Stimulated activated CD4-positive, alpha-beta T cell treated with anti-CD3 and anti-CD28 coated beads, TNF-alpha, amount 100 ng/mL, for 48 hours (primary cell): ENCODE measurements around the gene SEPTIN12.

ENCODE experiments used
- DNase-seq, 3 donors: peaks; one replicate each; pipeline ENCODE4 v3.0.0-alpha.2; 2020; ENCODE audit warnings: low read depth in 3 of 3

SEPTIN12 gene

DNA sequence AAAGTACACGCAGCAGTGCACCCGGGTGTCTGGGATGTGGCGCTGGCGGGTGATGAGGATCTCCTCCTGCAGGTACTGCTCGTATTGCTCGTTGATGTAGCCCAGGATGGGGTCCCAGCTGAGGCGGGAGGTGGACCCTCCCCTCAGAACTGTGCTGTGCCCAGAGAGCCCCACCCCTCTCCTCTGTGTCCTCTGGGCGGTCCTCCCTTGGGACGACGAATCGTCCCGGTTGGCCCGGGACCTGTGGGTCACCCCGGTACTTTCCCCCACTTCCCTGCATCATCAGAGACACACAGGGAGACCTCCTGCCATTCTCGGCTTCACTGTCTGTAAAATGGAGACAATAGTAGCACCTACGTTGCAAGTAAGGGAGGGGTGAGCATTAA, 4.2 kb downstream of the SEPTIN12 start:
- DNase-seq = no peak

DNA sequence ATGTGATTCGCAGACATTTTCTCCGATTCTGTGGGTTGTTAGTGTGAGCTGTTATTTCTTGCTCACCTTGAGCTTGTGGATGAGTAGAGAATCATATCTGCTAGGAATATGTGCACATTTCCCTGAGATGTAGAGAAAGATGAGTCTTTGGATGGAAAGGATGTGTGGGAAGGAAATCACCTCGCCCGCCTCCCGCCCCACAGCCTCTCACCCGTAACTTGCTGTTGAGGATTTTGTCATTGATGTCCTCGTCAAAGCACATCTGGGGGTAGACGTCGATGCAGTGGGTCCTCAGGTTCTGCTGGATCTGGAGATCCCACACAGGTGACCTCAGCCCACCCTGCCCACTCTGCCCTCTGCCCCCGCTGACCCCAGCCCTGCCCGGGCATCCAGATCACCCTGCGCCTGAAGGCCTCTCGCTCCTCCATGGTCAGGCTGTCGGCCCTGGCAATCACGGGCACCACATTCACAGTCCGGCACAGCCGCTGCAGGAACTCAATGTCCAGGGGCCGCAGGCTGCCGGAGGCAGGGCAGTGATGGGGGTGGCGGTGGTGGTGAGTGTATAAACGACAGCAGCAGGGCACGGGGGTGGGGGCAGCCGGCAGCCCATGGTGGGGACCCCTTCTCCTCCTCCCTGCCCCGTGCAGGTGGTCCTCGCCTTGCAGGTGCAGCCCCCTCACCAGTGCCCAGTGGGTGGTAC, 4.7 kb downstream of the SEPTIN12 start:
- DNase-seq = no peak

DNA sequence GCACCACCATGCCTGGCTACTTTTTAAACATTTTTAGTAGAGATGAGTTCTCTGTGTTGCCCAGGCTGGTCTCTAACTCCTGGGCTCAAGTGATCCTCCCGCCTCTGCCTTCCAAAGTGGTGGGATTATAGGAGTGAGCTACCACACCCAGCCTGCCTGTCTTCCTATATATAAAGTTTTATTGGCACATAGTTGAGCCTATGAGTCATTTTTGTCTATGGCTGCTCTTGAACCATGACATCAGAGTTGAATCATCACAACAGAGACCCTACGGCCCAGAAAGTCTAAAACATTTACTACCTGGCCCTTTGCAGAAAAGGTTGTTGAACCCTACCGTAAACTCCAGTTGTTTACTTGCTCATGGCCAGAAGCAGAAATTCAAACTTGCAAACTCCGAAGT, 7.9 kb downstream of the SEPTIN12 start:
- no peak for DNase-seq

DNA sequence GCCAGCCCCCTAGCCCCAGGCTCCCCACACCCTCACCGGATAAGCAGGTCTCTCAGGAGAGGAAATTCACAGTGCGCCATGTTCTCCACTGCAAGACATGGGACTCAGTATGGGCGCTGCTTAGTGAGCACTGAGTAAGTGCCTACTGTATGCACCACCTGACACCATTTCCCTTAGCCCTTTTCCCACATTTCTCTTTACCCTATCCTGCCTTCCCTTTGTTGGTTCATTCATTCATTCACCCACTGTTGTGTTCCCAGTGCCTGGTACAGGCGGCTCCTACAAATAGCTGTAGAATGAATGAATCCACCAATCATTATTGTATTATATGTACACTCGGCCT, 10.1 kb downstream of the SEPTIN12 start:
- no peak for DNase-seq

DNA sequence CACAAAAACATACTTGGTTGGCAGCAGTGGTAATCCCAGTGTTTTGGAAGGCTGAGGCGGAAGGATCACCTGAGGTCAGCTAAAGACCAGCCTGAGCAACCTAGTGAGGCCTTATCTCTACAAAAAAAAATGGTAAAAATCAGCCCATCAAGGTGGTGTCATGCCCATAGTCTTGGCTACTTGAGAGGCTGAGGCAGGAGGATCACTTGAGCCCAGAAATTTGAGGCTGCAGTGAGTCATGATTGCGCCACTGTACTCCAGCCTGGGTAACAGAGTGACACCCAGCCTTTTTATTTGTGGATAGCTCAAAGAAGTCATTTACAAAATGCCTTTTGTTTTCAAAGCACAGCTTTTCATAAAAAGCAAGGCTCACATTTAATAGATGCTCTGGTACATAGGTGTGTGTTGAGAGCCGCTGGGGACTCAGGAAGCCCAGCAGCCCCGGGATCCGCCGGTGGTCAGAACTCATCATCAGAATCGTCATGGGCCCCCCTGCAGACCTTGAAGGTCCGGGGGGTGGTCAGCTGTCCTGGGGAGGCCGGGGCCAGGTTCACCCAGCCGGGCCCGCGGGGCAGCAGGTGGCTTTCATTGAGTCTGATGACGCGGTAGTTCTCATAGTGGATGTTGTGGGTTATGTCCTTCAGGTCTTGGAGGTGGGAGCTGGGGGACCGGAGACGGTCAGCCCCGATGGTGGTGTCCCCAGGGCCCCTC, 10.7 kb downstream of the SEPTIN12 start:
- DNase-seq = no peak

DNA sequence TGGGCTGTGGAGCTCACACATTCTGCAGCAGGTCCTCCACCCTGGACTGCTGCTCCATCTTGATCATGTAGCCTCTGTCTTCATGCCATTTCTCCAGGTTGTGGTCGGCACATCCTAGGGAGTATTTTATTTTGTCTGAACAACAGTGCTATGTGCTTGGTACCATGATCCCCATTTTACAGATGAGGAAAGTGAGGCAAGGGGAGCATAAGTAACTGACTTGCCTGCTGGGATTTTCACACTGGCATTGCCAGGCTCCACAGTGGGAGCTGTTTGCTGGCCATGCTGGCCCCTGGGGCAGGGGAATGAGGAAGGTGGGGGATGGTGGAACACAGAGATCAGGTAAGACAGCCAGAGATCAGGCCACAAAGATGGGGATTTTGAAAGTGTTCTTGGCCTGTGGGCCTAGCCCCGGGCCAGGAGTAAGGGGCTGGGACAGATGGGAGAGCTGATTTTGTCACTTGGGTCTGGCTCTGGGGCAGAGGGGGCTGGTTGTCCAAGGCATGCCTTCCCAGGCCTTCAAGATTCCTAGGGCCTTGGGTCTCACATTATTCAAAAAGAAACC, 11.9 kb downstream of the SEPTIN12 start:
- DNase-seq = no peak

DNA sequence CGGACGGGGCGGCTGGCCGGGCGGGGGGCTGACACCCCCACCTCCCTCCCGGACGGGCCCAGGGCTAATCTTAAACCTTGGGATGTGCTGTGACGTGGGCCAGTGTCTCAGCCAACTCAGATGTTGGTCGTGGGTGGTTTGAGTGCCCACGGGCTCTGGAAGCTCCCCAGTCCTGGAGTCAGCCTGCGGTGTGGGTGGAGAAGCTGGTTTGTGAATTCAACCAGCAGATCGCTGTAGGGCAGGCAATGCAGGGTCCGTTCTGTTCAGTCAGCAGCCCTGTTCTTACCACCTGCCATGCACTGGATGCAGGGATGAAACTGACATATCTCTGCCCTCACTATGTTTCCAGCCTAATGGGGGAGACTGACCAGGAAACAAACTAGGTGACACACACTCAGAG, 13.1 kb downstream of the SEPTIN12 start:
- DNase-seq = no peak

DNA sequence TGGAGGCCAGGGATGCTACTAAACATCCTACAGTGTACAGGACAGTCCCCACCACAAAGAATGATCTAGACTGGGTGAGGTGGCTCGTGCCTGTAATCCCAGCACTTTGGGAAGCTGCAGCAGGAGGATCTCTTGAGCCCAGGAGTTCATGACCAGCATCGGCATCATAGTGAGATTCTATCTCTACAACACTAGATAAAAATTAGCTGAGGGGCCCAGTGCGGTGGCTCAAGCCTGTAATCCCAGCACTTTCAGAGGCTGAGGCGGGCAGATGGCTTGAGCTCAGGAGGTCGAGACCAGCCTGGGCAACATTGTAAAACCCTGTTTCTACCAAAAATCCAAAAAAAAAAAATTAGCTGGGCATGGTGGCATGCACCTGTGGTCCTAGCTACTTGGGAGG, 15.8 kb downstream of the SEPTIN12 start:
- DNase-seq = no peak

DNA sequence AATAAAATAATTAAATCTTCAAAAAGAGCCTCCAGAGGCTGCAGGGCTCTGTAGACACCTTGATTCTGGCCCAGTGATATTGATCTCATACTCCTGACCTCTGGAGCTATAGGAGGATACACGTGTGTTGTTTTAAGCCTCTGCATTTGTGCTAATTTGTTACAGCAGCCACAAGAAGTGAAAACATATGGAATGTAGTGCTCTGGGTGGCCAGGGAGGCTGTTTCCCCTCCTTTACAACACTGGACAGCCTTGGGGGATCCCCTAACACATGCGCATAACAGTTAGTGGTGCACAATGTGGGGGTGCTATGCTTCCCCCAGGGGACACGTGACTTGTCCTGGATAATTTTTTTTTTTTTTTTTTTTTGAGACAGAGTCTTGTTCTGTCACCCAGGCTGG, 16.5 kb downstream of the SEPTIN12 start:
- DNase-seq = no peak

DNA sequence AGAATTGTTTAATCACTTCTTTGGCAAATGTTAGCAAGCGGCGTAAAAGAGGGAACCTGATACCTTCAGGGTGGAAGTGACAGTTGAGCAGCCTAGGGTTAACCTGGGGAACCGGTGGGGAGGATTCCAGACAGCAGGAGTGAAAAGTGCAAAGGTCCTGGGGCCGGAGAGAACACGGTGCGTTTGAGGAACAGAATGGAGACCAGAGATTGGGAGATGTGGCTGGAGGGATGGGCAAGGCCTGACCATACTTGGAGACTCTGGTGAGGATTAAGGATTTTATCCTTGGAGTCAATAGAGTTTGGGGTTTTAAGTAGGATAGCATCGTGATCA, 18.9 kb downstream of the SEPTIN12 start:
- DNase-seq = no peak

DNA sequence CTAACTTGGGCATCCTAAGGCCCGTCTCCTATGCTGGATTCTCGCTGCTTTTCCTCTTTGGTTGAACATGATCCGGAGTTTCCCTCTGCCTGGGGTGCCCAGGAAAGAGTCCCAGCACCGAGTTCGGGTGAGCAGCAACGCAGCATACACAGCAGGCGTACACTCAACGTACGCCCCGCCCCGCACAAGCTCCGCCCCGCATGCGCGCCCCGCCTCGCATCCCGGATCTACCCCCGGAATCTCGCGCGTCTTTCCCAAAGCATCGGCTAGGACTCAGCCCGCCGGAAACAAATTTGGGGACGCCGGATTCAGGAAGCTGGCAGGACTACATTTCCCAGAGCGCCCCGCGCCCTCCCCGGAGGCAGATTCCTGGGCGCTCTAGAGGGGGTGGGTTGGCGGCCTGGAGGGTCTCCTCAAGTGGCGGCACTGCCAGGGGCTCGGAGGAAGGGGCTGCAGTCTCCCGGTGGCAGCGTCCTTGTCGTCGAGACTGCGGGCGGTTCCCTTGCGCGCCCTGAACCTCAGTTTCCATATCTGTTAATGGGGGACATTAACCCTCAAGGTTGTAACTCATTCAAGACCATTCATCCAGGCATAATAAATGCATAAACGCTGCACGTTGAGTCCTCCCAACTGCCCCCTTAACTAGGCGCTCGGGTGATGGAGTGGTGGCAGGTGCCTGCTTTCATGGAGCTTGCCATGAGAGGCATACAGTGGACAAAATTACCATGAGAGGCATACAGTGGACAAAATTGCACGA, 19.4 kb downstream of the SEPTIN12 start:
- DNase-seq = peak; percentile 88 to 92 (median 89)

DNA sequence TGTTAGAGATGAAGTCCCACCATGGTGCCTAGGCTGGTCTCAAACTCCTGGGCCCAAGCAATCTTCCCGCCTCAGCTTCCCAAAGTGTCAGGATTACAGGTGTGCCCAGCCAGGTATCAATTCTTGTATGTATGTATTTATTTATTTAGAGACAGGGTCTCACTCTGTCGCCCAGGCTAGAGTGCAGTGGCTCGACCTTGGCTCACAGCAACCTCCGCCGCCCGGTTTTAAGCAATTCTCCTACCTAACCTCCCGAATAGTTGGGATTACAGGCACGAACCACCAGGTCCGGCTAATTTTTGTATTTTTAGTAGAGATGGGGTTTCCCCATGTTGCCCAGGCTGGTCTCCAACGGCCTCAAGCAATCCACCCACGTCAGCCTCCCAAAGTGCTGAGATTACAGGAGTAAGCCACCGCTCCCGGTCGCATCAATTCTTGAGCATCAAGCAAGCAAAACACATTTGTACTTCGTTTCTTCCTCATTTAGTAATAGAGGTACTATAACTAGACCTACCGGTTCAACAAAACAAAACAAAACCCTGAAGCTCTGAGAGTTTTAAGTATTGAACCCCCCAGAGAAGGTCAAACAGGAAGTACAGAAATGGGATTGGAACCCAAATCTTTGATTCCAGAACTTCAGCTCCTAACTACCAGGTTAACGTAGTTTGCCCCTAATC, 20.1 kb downstream of the SEPTIN12 start:
- DNase-seq = no peak

DNA sequence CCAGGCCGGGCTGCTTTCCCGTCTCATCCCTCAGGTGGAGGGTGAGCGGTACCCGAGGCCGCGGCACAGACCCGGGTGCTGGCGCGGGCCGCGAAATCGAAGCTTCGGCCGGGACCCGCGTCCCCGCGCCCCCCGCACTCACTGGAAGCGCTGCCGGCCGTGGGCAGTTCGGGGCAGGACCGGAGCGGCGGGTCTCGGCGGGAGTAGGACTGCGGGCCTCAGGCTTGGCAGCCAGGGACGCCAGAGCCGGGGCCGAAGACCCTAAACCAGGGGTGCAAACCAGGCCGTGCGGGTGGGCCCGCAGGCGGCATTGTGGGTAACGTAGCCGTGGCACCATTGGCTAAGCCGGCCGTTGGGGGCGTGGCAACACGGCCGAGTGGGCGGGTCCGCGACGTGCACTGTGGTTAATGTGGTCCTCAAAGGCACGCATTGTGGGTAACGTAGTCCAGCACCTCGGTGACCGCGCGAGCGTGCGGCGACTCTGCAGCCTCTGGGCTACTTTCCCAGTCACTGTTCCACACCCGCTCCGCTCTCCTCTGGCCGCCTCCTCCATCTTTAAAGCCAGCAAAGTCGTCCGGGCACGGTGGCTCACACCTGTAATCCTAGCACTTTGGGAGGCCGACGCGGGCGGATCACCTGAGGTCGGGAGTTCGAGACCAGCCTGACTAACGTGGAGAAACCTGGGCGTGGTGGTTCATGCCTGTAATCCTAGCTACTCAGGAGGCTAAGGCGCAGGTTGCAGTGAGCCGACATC, 21.1 kb downstream of the SEPTIN12 start, which contains the start of gene ZNF500:
Gene ZNF500 (minus strand): TSS at position 288 of the 754 bp plus-strand sequence. CDS start 1,184 bp downstream, outside the sequence.
- peak; percentile 93 to 95 (median 94) for DNase-seq

DNA sequence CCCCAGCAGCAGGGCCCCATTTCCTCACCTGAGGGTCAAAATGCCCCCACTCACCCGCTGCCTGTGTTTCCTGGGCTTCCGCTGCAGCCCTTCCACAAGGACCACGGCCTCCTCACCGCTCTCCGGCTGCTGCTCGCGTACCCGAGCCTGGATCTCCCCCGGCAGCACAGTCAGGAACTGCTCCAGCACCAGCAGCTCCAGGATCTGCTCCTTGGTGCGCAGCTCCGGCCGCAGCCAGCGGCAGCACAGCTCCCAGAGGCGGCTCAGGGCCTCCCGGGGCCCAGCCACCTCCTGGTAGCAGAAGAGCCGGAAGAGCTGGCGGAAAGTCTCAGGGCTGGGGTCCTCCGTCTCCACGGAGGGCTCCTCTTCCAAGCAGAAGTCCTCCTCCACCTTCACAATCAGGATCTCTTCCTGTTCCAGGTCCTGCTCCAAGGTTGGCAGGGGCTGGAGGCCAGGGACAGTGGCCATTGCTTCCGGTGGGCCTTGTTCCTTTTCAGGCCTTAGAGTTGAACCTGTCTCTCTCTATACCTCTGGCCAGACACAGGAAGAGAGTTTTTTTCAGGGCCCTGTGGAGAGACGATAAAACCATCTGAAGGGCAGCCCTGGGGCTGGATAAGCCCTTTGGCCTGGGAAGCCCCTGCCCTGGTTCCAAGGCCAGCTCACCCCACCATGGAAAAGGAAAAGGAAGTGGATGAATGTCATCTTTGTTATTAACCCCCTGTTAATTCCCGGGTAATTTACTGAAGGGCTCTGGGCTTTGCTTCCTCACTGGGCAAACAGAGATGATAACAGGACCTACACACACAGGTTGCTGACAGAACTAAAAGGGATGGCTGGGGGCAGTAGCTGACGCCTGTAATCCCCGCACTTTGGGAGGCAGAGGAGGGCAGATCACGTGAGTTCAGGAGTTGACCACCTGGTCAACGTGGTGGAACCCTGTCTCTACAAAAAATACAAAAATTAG, 22.4 kb downstream of the SEPTIN12 start:
- no peak for DNase-seq

DNA sequence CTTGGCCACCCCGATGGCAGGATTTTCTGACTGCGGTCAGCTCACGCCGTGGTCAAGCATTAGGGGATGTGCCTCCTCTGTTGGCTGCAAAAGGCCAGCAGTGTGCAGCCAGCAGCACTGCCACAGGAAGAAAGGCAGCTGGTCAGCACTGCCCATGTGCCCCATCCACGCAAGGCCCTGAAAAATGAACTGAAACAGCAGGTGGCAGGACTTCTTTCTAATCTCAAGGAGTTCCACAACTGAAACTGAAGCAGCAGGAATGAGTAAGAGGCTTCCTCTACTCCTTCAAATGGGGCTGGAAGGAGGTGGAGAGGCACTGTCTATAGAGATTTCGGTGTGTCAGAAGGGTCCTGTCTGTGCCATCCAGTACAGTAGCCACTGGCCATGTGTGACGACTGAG, 24.4 kb downstream of the SEPTIN12 start:
- DNase-seq = no peak

DNA sequence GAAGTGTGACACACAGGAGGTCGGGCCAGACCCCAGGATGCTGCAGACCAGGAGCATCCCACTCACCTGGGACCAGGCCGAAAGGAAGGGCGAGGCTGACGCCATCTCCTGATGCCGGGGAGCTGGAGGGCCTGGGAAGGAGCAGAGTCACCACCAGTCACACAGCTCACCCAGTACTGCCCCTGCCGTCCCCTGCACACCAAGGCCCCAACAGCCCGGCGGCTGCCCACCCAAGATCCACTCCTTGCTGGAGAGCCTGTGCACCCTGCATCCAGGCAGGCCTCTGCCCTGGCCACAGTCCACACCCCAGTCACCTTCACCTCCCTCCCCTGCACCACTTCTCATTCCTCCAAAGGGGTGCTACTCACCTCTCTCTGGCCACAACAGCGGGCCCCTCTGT, 25.9 kb downstream of the SEPTIN12 start:
- no peak for DNase-seq

DNA sequence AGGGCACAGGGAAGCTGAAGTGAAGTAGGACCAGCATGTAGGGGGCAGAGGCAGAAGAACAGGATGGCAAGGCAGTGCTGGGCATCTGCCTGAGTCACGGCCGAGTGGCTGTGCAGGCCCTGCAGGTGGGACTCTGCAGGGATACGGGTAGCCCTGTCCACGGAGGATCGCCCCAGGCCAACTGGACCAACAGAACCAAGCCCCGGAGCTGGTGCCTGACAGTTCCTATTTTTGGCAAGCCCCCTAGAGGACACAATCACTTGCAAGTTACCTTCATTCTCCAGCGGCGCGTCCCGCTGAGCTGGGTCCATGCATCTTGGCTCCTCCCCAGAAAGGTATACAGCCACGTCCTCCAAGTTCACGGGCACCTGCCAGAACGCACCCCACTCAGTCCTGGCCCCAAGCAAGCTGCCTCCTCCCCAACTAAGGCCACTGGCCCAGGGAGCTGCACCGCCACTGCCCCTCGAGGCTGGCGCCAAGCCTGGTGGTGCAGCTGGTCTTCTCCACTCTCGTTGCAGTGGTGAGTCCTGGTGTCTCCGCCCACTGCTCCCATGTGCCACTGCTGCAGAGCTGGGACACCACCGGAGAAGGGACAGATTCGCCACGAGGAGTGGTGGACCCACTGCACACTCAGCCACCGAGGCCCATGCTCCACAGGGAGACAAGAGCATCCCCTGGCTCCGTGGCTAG, 27.8 kb downstream of the SEPTIN12 start:
- no peak for DNase-seq

DNA sequence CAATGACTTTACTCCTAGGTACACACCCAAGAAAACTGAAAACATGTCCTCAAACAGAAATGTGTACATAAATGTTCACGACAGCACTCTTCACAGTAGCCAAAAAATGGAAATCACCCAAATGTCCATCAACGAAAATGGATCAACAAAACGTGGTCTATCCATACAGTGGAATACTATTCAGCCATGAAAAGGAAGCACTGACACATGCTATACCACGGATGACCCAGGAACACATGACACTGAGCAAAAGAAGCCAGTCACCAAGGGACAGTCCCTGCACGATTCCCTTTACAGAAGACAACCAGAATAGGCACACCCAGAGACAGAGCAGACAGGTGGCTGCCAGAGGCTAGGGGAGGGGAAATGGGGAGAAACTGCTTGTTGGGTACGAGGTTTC, 32.5 kb downstream of the SEPTIN12 start:
- DNase-seq = no peak

DNA sequence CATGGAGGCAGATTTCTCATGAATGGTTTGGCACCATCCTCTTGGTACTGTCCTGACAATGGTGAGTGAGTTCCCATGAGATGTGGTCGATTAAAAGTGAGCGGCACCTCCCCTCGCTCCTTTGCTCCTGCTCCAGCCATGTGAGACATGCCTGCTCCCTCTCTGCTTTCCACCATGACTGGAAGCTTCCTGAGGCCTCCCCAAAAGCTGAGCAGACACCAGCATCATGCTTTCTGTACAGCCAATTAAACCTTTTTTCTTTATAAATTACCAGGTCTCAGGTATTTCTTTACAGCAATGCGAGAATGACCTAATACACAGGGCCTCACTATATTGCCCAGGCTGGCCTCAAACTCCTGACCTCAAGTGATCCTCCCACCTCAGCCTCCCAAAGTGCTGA, 33.3 kb downstream of the SEPTIN12 start:
- no peak for DNase-seq

DNA sequence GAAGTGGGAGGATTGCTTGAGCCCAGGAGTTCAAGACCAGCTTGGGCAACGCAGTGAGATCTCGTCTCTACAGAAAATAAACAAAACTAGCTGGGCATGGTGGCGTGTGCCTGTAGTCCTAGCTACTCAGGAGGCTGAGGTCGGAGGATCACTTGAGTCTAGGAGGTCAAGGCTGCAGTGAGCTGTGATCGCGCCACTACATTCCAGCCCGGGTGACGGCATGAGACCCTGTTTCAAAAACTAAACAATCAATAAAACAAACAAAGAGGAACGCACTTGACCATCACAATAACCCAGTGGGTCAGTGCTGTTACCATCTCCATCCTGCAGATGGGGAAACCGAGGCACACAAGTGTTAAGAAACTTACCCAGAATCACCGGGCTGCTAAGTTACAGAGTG, 34.9 kb downstream of the SEPTIN12 start:
- no peak for DNase-seq
